Jurkat, Clone E6-1 (cell line): ENCODE results near the gene GABRQ. TPM values are rescaled to one million over a fixed set of nuclear protein-coding genes. Genes with fewer than 3 reads are reported as not detected.

ENCODE experiments used
- DNase-seq: peaks from one replicate; pipeline ENCODE4 v3.0.0-alpha.2; 2011; ENCODE audit warnings: low read depth, low spot score
- H3K4me3 ChIP-seq: 2 replicates; pipeline ENCODE4 v1.5.1; 2011; ENCODE audit warnings: mild to moderate bottlenecking, low read length, control low read depth, moderate library complexity
- polyA plus RNA-seq: library from polyadenylated mRNA; unstranded; fragments of >200 nt; gene quantifications from one replicate; pipeline ENCODE4 v1.2.1, GENCODE V29; 2012; ENCODE audit warnings: missing spikeins; ENCODE audit not compliant: insufficient read length, insufficient read depth

Gene GABRQ
- not detected for polyA plus RNA-seq

DNA sequence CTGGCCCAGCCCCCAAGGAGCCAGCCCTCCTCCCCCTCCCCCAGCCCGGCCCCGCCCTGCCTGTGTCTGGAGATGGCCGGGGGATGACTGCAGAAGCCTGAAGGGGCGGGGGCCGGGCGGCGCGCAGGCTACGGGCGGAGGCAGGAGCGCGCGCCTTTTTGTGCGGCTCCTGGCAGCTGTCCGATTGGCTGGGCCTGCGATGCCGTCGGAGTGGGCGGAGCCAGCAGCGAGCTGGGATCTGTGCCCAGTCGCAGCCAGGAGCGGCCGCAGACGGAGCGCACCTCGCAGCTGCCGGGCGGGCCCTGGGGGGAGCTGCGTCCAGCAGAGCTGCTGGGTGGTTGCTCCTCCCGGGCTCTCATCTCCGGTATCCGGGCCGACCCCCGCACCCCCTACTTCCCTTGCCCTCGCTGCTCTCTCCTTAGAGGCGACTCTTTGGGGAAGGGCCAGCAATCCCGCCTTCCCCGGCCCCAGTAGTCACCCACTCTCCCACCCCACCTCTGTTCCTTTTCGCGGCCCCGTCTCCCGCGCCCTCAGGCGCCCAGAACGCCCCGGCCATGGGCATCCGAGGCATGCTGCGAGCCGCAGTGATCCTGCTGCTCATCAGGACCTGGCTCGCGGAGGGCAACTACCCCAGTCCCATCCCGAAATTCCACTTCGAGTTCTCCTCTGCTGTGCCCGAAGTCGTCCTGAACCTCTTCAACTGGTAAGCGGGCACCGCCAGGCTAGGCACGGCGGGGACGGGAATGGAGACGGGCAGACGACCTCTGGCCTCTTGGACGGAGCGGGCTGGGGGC lies at the start of gene GABRQ:
Gene GABRQ, plus strand, starts transcription at position 247 of the 794 bp plus-strand sequence. Its CDS starts 308 bp downstream, at position 555.
- H3K4me3 ChIP-seq: no peak within 1 kb of the TSS
- no peak for DNase-seq

DNA sequence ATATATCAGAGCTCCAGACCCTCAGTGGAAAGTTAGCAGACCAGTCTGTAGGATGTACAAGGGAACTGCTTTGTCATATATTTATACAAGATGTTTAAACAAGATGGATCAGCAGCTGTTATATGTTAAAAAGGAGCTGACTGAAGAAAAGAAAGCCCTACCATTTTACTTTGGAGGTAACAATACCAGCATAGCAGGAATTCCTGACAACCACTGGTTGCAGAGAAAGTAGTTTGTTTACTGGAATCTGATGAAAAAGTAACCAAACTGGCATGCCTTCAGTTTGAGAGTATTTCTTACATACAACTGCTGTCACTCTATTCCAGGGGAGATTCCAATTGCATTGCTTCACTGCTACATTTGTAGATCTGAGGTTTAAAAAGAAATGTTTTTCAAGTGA lies 49.5 kb upstream of the GABRQ start:
- DNase-seq: no peak

DNA sequence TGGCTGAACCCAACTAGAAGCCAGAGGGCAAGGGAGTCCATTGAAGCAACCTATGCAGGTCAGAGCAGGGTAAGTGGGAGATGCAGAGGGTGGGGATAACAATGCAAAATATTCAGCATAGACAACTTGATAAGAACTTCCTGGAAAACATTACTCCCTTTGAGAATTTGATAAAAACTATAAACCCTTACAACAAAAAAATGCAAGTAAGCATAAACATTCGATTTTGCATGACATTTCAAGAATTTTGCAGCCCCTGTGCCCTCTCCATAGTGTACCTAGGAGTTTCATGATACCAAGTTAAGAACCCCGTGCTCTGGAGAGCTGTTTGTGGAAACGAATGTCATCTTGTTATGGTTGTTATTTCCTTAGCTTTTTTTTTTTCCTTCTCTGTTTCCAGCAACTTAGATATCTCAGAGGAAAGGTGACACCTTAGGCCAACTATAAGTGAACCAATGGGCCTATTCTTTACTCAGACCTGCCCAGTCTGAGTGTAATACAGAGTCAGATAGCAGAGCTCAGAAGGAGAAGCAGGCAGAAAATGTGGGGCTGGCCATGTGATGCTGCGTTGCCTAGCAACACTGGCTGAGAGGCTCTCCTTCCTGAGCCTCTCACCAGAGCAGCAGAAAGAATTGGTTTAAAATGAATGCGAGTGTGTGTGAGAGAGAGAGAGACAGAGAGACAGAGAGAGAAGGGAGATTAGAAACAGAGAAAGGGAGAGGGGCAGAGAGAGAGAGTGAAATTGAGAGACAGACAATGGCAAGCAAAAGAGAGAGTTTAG lies 36.7 kb upstream of the GABRQ start:
- DNase-seq: no peak
- H3K4me3 ChIP-seq: no peak overlapping the region

More for the DNA sequence above, 49.5 kb upstream of the GABRQ start:
- no peak overlapping the region for H3K4me3 ChIP-seq

GRCh38 chrX:152601848-152602616 lies 35.7 kb upstream of the GABRQ start:
- H3K4me3 ChIP-seq: no peak overlapping the region
- DNase-seq: peak; percentile 16

GRCh38 chrX:152614791-152615190 lies 22.9 kb upstream of the GABRQ start:
- DNase-seq: no peak
- H3K4me3 ChIP-seq: no peak overlapping the region

DNA sequence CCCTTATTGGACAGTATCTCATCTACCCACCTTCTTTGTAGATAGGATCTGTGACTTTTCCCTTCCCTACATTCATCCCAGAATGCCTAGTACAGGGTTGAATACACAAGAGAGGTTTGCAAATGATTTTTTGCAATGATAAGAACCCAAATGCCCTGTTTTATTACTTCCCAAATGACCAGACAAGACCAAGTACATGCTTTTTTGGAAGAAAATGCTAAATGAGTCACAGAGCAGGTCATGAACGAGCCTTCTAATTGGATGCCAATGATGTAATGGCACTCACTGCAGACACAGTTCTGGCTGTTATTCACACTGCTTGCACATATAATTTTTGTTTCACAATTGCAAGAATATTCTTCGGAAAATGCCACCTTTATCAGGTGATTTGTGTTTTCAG lies 17.8 kb upstream of the GABRQ start:
- no peak for DNase-seq
- no peak overlapping the region for H3K4me3 ChIP-seq

GRCh38 chrX:152632445-152633097 lies 5.1 kb upstream of the GABRQ start:
- DNase-seq: peak; percentile 3
- no peak overlapping the region for H3K4me3 ChIP-seq

DNA sequence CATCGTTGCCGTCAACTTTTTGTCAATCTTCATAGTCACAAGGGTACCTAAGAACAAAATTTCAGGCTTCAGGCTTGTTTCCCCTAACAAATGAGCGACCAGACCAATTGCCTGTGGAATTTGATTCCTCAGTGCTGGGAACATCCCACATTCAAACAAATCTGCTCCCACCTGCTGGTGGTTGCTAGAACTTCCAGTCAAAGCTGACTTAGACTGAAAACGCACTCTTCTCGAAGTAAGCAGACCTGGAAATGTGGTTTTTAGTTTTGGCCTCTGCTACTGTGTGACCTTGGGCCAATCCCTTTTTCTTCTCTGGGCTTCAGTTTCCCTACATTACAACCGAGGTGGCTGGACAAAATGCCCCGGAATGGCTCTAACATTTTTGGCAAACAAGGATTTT lies 1.8 kb upstream of the GABRQ start:
- no peak overlapping the region for H3K4me3 ChIP-seq
- DNase-seq: peak; percentile 14

- no peak overlapping the region for H3K4me3 ChIP-seq
- DNase-seq: no peak
Observed at GRCh38 chrX:152638443-152638904, 779 bp downstream of the GABRQ start.

GRCh38 chrX:152639426-152639825 lies 1.7 kb downstream of the GABRQ start:
- no peak overlapping the region for H3K4me3 ChIP-seq
- DNase-seq: no peak

DNA sequence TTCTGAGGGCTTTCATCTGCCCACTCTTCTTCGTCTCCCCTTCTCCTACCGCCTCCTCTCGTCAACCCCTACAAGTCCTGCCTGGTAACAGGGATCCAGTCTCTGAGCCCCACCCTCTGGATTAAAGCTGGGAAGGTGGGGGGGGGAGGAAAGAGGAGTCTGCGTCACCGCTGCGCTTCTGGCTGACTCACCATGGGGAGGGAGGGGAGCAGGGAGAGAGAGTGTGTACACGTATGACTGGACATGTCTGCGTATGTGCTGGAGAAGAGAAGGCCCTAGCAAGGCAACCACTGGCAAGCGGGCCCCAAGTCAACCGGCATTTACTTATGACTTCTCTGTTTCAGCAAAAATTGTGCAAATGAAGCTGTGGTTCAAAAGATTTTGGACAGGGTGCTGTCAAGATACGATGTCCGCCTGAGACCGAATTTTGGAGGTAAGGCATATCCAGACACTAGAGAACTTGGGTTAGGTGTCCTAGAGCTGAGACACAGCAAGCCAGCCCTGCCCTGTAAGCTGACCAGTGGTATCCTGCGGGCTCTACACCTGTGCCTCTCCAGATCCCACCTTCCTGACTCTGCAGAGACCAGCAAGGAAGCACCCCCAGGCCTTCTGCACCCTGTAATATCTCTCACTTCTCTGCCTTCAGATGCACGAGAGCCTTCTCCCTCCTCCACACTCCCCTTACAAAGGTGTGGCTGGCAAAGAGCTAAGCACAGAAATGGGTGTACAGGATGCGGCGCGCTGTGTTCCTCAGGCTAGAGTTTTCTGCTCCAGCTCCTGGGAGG lies 2.5 kb downstream of the GABRQ start:
- no peak overlapping the region for H3K4me3 ChIP-seq
- no peak for DNase-seq

DNA sequence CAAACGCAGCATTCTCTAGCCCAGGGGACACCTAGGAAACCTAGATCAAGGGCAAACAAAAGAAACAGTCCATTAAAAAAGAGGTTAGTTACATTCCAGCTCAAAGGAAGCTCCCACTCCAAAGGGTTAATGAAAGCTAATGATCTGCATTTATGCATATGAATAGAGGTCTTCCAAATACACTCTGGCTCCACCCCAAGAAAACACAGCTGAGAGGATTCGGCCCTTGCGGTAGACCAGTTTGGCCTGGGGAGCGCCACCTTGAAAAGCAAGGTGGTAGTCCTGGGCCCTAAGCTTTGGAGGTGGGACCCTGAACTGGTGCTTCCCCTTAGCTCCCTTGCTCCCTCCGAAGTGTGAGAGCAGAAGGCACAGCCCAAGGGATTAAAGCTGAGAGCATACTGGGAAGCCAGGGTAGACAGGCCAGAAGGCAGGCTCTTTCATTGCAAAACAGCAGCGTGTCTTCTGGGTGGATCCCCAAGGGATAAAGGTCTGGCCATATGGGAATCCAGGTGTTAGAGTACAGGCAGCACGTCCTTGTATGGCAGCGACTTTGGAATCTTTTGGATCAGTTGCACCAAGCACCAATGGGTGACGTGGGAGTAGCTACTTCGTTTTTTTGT lies 3.7 kb downstream of the GABRQ start:
- no peak overlapping the region for H3K4me3 ChIP-seq
- DNase-seq: no peak

DNA sequence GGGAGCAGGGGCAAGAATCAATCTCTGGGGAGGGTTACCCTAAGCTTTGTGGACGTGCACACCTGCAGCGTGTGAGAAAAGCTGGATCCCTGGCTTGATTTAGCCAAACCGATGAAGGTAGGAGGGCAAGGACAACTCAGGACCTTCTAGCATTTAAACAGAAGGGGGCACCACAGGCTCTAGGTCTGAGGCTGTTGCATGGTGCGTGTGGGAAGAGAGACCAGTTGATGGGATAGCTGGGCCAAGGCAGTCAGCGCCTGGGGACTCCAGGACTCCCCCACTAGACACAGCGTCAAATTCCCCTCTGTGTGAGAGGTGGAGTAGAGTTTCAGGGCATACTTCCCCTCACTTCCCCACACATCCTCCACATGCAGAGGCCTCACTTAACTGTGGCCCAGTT lies 4.3 kb downstream of the GABRQ start:
- H3K4me3 ChIP-seq: no peak overlapping the region
- DNase-seq: no peak

DNA sequence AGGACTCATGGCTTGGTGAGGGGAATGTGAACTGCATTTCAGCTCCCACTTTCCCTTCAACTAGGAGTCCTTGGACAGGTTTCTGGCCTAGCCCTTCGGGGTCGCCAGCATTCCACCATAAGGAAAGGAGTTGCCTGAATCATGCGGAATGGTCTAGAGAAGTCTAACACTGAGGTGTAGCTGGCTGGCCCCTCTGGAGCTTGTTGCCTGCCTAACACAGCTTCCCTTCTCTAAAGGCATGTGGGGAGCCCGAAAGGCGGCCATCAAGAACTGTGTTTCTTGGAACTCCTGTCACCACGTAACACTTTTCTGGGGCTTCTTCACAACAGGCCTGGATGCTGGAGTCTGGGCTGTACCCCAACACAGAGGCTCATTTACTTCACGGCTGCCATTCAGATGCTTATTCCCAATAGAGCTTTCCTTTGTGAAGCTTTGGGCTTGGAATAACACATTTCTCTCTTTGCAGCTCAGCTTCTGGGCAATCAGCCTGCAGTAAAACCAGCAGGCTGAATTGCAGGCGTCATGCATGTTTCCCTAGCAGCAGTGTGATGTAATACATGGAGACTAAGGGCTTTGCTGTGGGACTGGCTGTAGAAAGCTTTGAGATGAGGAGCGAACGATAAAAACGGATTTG lies 5.4 kb downstream of the GABRQ start:
- DNase-seq: no peak
- no peak overlapping the region for H3K4me3 ChIP-seq

DNA sequence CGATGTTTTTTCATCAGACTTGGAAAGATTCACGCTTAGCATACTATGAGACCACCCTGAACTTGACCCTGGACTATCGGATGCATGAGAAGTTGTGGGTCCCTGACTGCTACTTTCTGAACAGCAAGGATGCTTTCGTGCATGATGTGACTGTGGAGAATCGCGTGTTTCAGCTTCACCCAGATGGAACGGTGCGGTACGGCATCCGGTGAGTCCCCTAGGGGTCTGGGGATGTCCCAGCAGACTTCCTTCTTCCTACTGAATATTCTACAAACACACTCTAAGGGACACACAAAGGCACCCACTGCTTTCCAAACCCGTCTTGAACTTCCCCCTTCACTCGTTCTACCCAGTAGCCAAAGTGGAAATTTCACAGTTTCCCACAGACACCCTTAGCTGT lies 9.3 kb downstream of the GABRQ start:
- no peak overlapping the region for H3K4me3 ChIP-seq
- no peak for DNase-seq

DNA sequence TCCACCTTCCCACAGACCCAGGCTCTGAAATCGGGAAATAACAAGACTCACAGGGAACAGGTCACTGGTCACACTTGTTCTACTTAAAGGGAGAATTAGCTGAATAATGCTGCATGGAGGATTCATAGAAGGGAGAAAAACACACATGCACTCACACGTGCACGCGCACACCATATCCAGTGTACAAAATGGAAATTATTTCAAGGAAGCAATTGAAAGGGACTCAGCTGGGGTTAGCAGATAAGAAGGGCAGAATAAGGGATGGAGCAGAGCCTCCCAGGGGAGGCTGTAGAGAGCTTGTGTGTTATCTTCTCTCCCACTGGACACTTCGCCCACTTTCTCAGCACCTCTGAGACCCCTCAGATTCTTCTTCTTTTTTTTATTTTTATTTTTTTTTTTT lies 10.3 kb downstream of the GABRQ start:
- no peak for DNase-seq

DNA sequence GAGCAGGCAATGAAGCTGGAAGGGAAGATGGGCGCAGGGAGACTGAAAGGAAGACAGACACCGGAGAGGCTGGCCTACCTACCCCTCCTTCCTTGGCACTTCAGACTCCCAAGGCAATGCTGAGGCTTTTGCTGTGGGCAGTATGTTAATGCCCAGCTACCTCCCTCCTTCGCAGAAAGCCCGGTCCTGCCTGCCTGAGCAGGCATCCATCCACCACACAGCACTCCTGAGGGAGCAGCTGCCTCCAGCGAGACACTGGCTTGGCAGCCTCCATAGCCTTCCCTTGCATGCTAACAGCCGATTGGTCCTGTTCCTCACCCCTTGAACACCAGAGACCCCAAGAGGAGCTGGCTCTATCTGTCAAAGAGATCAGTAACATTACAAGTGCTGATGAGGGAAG lies 14.4 kb downstream of the GABRQ start:
- H3K4me3 ChIP-seq: no peak overlapping the region
- no peak for DNase-seq

More for the DNA sequence above, 10.3 kb downstream of the GABRQ start:
- no peak overlapping the region for H3K4me3 ChIP-seq
